ENCODE data around the gene SEC22C.

The SEC22C gene

GRCh38 chr3:42533161-42533897 lies 48.4 kb downstream of the SEC22C start:
- no peak for DNase-seq

- DNase-seq, result no peak
These were observed 49.5 kb downstream of the SEC22C start for GRCh38 chr3:42532229-42532628.

- no peak for DNase-seq
These were observed 50.3 kb downstream of the SEC22C start for GRCh38 chr3:42531470-42531869.

GRCh38 chr3:42530073-42530472 lies 51.7 kb downstream of the SEC22C start:
- DNase-seq, result no peak

GRCh38 chr3:42529468-42529867 lies 52.3 kb downstream of the SEC22C start:
- peak in 1 of 5 donors; percentile 33 for DNase-seq

- DNase-seq, result no peak
These were observed 54.3 kb downstream of the SEC22C start for GRCh38 chr3:42527368-42527917.

GRCh38 chr3:42526616-42527367 lies 55.0 kb downstream of the SEC22C start:
- peak in 3 of 5 donors; percentile 22 to 44 (median 39) for DNase-seq

- DNase-seq, result no peak
These were observed 55.9 kb downstream of the SEC22C start for GRCh38 chr3:42525736-42526345.

- no peak for DNase-seq
These were observed 56.6 kb downstream of the SEC22C start for GRCh38 chr3:42525212-42525611.

- no peak for DNase-seq
These were observed 57.0 kb downstream of the SEC22C start for GRCh38 chr3:42524751-42525150.

- DNase-seq, result no peak
These were observed 60.9 kb downstream of the SEC22C start for GRCh38 chr3:42520906-42521305.

GRCh38 chr3:42520336-42520735 lies 61.4 kb downstream of the SEC22C start:
- no peak for DNase-seq

- no peak for DNase-seq
These were observed 62.2 kb downstream of the SEC22C start for GRCh38 chr3:42519568-42519962.

- DNase-seq, result peak in 4 of 5 donors; percentile 24 to 44 (median 34)
These were observed 62.8 kb downstream of the SEC22C start for GRCh38 chr3:42518800-42519567.

- no peak for DNase-seq
These were observed 64.7 kb downstream of the SEC22C start for GRCh38 chr3:42517117-42517516.

- DNase-seq, result no peak
These were observed 65.3 kb downstream of the SEC22C start for GRCh38 chr3:42516443-42516842.

GRCh38 chr3:42515976-42516375 lies 65.8 kb downstream of the SEC22C start:
- DNase-seq, result no peak

- no peak for DNase-seq
These were observed 66.3 kb downstream of the SEC22C start for GRCh38 chr3:42515391-42515916.

GRCh38 chr3:42514876-42515275 lies 66.9 kb downstream of the SEC22C start:
- DNase-seq, result no peak

GRCh38 chr3:42513521-42513920 lies 68.2 kb downstream of the SEC22C start:
- DNase-seq, result no peak

GRCh38 chr3:42513121-42513520 lies 68.6 kb downstream of the SEC22C start:
- DNase-seq, result no peak

- DNase-seq, result no peak
These were observed 70.0 kb downstream of the SEC22C start for GRCh38 chr3:42511736-42512135.

Measured in T-helper 1 cell (primary cell).